ENCODE data around the gene UGT1A5. TPM values are rescaled to one million over a fixed set of nuclear protein-coding genes. Genes with fewer than 3 reads are reported as not detected.

UGT1A5 gene
- total RNA-seq, 1 donor from 2014 or later: not detected

- Histone ChIP-seq H3K4me1 (no peaks in the 10 kb centered on the region), H3K27me3 (no peaks in the 10 kb centered on the region), H3K4me3 (no peak overlapping the region), H2AFZ (replicated peaks) (no peak overlapping the region), H4K20me1 (ENCODE audit: low read depth) (no peaks in the 10 kb centered on the region), H3K9me3 (ENCODE audit: low read depth) (no peaks in the 10 kb centered on the region), H3K79me2 (ENCODE audit: low read depth) (no peaks in the 10 kb centered on the region), H3K36me3 (no peaks in the 10 kb centered on the region), H3K4me2 (no peak overlapping the region), H3K9ac (no peak overlapping the region), H3F3A (ENCODE audit: low read depth) (no peaks in the 10 kb centered on the region), H3K27ac (no peak overlapping the region)
- Mint-ChIP-seq H3K27ac (no peak overlapping the region), H3K27me3 (ENCODE audit: insufficient read depth, low read depth) (peaks cover 2% of the 10 kb centered on the region), H3K4me1 (peaks cover 5% of the 10 kb centered on the region), H3K36me3 (no peaks in the 10 kb centered on the region), H3K4me3 (no peak overlapping the region), H3K9me3 (peaks cover 6% of the 10 kb centered on the region)
- no peak for DNase-seq (ENCODE audit: low spot score)
- TF ChIP-seq EZH2phosphoT487 (IDR thresholded peaks at IDR 0.05) (no peak), CTCF (IDR thresholded peaks at IDR 0.05) (no peak), EZH2 (IDR thresholded peaks at IDR 0.05) (no peak)
Measured at GRCh38 chr2:233758849-233759248, 46.1 kb downstream of the UGT1A5 start.

DNA sequence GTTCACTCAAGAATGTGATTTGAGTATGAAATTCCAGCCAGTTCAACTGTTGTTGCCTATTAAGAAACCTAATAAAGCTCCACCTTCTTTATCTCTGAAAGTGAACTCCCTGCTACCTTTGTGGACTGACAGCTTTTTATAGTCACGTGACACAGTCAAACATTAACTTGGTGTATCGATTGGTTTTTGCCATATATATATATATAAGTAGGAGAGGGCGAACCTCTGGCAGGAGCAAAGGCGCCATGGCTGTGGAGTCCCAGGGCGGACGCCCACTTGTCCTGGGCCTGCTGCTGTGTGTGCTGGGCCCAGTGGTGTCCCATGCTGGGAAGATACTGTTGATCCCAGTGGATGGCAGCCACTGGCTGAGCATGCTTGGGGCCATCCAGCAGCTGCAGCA lies 47.3 kb downstream of the UGT1A5 start, which contains the start of gene UGT1A1:
Gene UGT1A1, plus strand, starts transcription at position 228 of the 400 bp plus-strand sequence. Its CDS starts 18 bp downstream, at position 246.
- Mint-ChIP-seq H3K4me1 (peaks cover 5% of the 10 kb centered on the region), H3K27ac (peak within 1 kb of the TSS; percentile 54), H3K36me3 (no peaks in the 10 kb centered on the region), H3K9me3 (peaks cover 2% of the 10 kb centered on the region), H3K27me3 (ENCODE audit: insufficient read depth, low read depth) (peaks cover 2% of the 10 kb centered on the region), H3K4me3 (no peak within 1 kb of the TSS)
- H2AFZ ChIP-seq (replicated peaks): no peak within 1 kb of the TSS
- no peaks in the 10 kb centered on the region for H3K27me3 ChIP-seq
- no peak within 1 kb of the TSS for H3K9ac ChIP-seq
- H4K20me1 ChIP-seq (ENCODE audit: low read depth): no peaks in the 10 kb centered on the region
- H3K4me2 ChIP-seq: no peak within 1 kb of the TSS
- H3K4me1 ChIP-seq: no peaks in the 10 kb centered on the region
- no peaks in the 10 kb centered on the region for H3F3A ChIP-seq (ENCODE audit: low read depth)
- no peak for TF ChIP-seq CTCF (IDR thresholded peaks at IDR 0.05)
- no peak for TF ChIP-seq EZH2phosphoT487 (IDR thresholded peaks at IDR 0.05)
- TF ChIP-seq EZH2 (IDR thresholded peaks at IDR 0.05): no peak
- no peaks in the 10 kb centered on the region for H3K36me3 ChIP-seq
- H3K9me3 ChIP-seq (ENCODE audit: low read depth): no peaks in the 10 kb centered on the region
- H3K27ac ChIP-seq: no peak within 1 kb of the TSS
- H3K4me3 ChIP-seq: no peak within 1 kb of the TSS
- DNase-seq (ENCODE audit: low spot score): no peak
- H3K79me2 ChIP-seq (ENCODE audit: low read depth): no peaks in the 10 kb centered on the region

DNA sequence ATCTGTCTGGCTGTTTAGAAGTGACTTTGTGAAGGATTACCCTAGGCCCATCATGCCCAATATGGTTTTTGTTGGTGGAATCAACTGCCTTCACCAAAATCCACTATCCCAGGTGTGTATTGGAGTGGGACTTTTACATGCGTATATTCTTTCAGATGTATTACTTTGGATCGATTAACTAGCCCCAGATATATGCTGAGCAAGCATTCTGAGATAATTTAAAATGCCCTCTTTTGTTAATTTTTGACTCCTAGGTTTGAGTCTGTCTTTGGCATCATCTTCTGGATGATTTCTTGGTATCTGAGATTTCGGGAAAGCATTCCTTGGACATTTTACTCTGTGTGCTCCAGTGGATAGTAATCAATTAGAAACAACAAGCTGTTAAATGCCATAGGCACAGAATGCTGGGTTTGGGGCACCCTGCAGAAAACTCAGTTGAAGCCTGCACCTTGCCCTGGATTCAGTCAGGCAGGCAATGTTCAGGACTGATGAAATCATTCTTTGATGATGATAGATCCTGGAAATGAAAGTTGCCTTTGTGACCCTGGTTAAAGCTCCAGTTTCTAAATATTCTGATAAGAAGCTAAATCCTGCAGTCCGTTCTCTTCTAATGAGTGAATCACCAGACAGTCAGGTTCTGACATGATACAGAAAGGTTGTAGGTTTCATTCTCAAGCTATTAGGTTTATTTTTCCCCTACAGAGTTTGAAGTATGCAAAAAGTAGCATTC lies 48.5 kb downstream of the UGT1A5 start:
- H3K4me2 ChIP-seq: no peak overlapping the region
- no peaks in the 10 kb centered on the region for H4K20me1 ChIP-seq (ENCODE audit: low read depth)
- no peaks in the 10 kb centered on the region for H3F3A ChIP-seq (ENCODE audit: low read depth)
- Mint-ChIP-seq H3K4me3 (no peak overlapping the region), H3K36me3 (peaks cover 2% of the 10 kb centered on the region), H3K27me3 (ENCODE audit: insufficient read depth, low read depth) (peaks cover 2% of the 10 kb centered on the region), H3K4me1 (peaks cover 5% of the 10 kb centered on the region), H3K27ac (no peak overlapping the region), H3K9me3 (peaks cover 5% of the 10 kb centered on the region)
- H3K27ac ChIP-seq: no peak overlapping the region
- H3K9me3 ChIP-seq (ENCODE audit: low read depth): no peaks in the 10 kb centered on the region
- TF ChIP-seq EZH2 (IDR thresholded peaks at IDR 0.05) (no peak), CTCF (IDR thresholded peaks at IDR 0.05) (no peak), EZH2phosphoT487 (IDR thresholded peaks at IDR 0.05) (no peak)
- no peak overlapping the region for H3K4me3 ChIP-seq
- H2AFZ ChIP-seq (replicated peaks): no peak overlapping the region
- H3K79me2 ChIP-seq (ENCODE audit: low read depth): no peaks in the 10 kb centered on the region
- no peak overlapping the region for H3K9ac ChIP-seq
- H3K36me3 ChIP-seq: no peaks in the 10 kb centered on the region
- DNase-seq (ENCODE audit: low spot score): no peak
- H3K27me3 ChIP-seq: no peaks in the 10 kb centered on the region
- no peaks in the 10 kb centered on the region for H3K4me1 ChIP-seq

Data from neural progenitor cell (in vitro differentiated cells).